ENCODE results near the gene PYGL.

DNA sequence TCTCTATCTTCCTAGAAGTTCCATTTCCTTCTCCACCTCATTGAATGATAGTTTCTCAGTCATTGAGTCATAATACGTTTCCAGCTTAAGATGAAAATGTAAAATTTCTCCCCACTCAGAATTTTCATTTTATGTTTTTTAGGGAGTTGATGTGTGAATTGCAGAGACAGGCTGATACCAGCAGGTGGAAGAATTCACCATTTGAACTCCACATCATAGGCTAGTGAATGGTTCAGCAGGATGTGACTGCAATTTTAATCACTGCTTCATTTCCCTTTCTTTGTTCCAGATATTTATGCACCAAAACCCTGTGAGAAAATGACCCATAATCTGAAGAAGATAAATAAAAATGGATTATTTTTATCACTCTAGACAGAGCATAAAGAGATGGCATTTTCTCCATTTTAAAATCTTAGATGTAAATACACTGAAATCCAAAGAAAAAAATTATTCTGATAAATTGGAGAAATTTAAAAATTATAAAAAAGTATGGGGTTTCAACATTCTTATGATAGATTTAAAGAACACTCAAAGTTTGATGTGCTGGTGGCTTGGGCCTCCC is 10.6 kb upstream of the PYGL start:
- TF ChIP-seq, protein P1, sequence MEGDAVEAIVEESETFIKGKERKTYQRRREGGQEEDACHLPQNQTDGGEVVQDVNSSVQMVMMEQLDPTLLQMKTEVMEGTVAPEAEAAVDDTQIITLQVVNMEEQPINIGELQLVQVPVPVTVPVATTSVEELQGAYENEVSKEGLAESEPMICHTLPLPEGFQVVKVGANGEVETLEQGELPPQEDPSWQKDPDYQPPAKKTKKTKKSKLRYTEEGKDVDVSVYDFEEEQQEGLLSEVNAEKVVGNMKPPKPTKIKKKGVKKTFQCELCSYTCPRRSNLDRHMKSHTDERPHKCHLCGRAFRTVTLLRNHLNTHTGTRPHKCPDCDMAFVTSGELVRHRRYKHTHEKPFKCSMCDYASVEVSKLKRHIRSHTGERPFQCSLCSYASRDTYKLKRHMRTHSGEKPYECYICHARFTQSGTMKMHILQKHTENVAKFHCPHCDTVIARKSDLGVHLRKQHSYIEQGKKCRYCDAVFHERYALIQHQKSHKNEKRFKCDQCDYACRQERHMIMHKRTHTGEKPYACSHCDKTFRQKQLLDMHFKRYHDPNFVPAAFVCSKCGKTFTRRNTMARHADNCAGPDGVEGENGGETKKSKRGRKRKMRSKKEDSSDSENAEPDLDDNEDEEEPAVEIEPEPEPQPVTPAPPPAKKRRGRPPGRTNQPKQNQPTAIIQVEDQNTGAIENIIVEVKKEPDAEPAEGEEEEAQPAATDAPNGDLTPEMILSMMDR (optimal IDR thresholded peaks at IDR 0.05 in 1 of 3, IDR thresholded peaks at IDR 0.05 in 1 of 3, conservative IDR thresholded peaks at IDR 0.05 in 1 of 3; ENCODE audit: extremely low read depth in 1 of 3, insufficient read depth in 2 of 3, low read length in 3 of 3) = peak; percentile 50 to 72 (median 58)
- no peak for TF ChIP-seq EZH2 (IDR thresholded peaks at IDR 0.05; ENCODE audit: low read length)
